ENCODE data around the gene CDKN2B. TPM values are rescaled to one million over a fixed set of nuclear protein-coding genes. Genes with fewer than 3 reads are reported as not detected.

CDKN2B gene
- total and polyA plus RNA-seq, 2 of the 4 experiments (the other 2 are of a cell fraction): 3.6 to 8.2 TPM

DNA sequence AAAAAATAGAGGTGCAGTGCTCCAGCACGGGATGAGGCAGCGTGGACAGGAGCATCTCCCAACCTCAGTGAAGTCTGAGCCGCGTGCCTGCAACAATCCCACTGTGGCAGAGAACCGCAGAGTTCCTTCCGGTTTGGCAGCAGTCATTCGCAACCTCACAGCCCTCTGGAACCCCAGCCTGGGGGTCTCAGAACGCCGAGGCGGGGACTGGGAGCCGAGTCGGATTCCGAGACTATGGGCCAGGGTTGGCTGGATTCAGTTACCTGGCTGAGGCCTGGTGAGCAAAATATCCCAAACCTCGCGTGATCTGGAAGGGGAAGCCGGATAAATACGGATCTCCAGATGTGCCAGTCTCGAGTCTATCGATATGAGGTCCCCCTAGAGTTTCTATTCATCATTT is 41.9 kb downstream of the CDKN2B start:
- intact Hi-C loops (cut with micrococcal nuclease) (loop anchor here (5.0 kb wide), 1 partner anchor 135 kb away; no protein-coding TSS in a partner anchor), in situ Hi-C loops (cut with MboI; ENCODE audit: low sequenced_read_pairs) (loop anchor here (10.0 kb wide), 1 partner anchor 152 kb away; no protein-coding TSS in a partner anchor), dilution Hi-C loops (cut with HindIII; ENCODE audit: low sequenced_read_pairs, unreplicated experiment) (no loop called here)
- H2AK5ac ChIP-seq (ENCODE audit: low read depth, low read length): no peak overlapping the region
- H2BK5ac ChIP-seq (ENCODE audit: low read depth, low read length, poor library complexity, severe bottlenecking): no peak overlapping the region
- H2AK9ac ChIP-seq (replicated peaks; ENCODE audit: low read depth, low read length, poor library complexity): no peak overlapping the region
- H3K56ac ChIP-seq (ENCODE audit: extremely low read depth, insufficient read depth, low read length): no peak overlapping the region
- 65% methylated on average over 6 of the region's 19 CpGs; no CpG with 5 or more reads in 1 of the 2 experiments for WGBS, 2 experiments (ENCODE audit: extremely low coverage in 2 of 2, insufficient read length in 1 of 2)
- peaks cover 4% of the 10 kb centered on the region for H3K4me1 ChIP-seq (ENCODE audit: control insufficient read depth, insufficient read depth, low read length)
- no peak for DNase-seq
- no peak for ATAC-seq (ENCODE audit: low read depth)
- H3K36me3 ChIP-seq (ENCODE audit: control insufficient read depth, insufficient read depth, low read length): peaks cover 11% of the 10 kb centered on the region; the same call in 1 of the 2 replicates
- H3K9me1 ChIP-seq (ENCODE audit: insufficient read depth, low read length): no peaks in the 10 kb centered on the region
- no peak overlapping the region for H3K4me3 ChIP-seq (ENCODE audit: insufficient read depth, low read depth, low read length)
- no peaks in the 10 kb centered on the region for H4K20me1 ChIP-seq (ENCODE audit: insufficient read depth, low read length)
- no peak overlapping the region for H3K9ac ChIP-seq (ENCODE audit: low read depth, low read length)
- TF ChIP-seq MXI1 (IDR thresholded peaks at IDR 0.05; ENCODE audit: borderline replicate concordance, low read depth, low read length) (no peak), CEBPB (IDR thresholded peaks at IDR 0.05; ENCODE audit: low read depth, low read length) (no peak), MAFK (IDR thresholded peaks at IDR 0.05; ENCODE audit: low read depth, low read length) (no peak), SMC3 (IDR thresholded peaks at IDR 0.05; ENCODE audit: low read depth, low read length) (no peak), RAD21 (IDR thresholded peaks at IDR 0.05; ENCODE audit: low read length) (no peak), BHLHE40 (IDR thresholded peaks at IDR 0.05; ENCODE audit: low read depth, low read length) (no peak), CHD1 (IDR thresholded peaks at IDR 0.05; ENCODE audit: low read depth, low read length) (no peak), POLR2A (IDR thresholded peaks at IDR 0.05; ENCODE audit: low read depth, low read length) (no peak), RFX5 (IDR thresholded peaks at IDR 0.05; ENCODE audit: low read depth, low read length) (no peak), NFE2L2 (IDR thresholded peaks at IDR 0.05; ENCODE audit: low read depth, low read length) (no peak), FOS (IDR thresholded peaks at IDR 0.05; ENCODE audit: low read depth, low read length) (no peak)
- TF ChIP-seq, protein P1, sequence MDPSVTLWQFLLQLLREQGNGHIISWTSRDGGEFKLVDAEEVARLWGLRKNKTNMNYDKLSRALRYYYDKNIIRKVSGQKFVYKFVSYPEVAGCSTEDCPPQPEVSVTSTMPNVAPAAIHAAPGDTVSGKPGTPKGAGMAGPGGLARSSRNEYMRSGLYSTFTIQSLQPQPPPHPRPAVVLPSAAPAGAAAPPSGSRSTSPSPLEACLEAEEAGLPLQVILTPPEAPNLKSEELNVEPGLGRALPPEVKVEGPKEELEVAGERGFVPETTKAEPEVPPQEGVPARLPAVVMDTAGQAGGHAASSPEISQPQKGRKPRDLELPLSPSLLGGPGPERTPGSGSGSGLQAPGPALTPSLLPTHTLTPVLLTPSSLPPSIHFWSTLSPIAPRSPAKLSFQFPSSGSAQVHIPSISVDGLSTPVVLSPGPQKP (IDR thresholded peaks at IDR 0.05; ENCODE audit: borderline replicate concordance, low read depth, low read length): no peak
- TF ChIP-seq, protein P2, sequence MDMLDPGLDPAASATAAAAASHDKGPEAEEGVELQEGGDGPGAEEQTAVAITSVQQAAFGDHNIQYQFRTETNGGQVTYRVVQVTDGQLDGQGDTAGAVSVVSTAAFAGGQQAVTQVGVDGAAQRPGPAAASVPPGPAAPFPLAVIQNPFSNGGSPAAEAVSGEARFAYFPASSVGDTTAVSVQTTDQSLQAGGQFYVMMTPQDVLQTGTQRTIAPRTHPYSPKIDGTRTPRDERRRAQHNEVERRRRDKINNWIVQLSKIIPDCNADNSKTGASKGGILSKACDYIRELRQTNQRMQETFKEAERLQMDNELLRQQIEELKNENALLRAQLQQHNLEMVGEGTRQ (IDR thresholded peaks at IDR 0.05; ENCODE audit: low read depth, low read length): no peak
- TF ChIP-seq, protein P3, sequence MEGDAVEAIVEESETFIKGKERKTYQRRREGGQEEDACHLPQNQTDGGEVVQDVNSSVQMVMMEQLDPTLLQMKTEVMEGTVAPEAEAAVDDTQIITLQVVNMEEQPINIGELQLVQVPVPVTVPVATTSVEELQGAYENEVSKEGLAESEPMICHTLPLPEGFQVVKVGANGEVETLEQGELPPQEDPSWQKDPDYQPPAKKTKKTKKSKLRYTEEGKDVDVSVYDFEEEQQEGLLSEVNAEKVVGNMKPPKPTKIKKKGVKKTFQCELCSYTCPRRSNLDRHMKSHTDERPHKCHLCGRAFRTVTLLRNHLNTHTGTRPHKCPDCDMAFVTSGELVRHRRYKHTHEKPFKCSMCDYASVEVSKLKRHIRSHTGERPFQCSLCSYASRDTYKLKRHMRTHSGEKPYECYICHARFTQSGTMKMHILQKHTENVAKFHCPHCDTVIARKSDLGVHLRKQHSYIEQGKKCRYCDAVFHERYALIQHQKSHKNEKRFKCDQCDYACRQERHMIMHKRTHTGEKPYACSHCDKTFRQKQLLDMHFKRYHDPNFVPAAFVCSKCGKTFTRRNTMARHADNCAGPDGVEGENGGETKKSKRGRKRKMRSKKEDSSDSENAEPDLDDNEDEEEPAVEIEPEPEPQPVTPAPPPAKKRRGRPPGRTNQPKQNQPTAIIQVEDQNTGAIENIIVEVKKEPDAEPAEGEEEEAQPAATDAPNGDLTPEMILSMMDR (conservative IDR thresholded peaks at IDR 0.05; ENCODE audit: low read depth, low read length): no peak
- H3K27me3 ChIP-seq (ENCODE audit: control insufficient read depth, insufficient read depth, low read length): peaks cover 45% of the 10 kb centered on the region
- H3K4me2 ChIP-seq (ENCODE audit: low read depth, low read length): no peak overlapping the region
- H3K9me3 ChIP-seq (ENCODE audit: control insufficient read depth, insufficient read depth, low read length): peaks cover 12% of the 10 kb centered on the region; the same call in 1 of the 2 replicates
- no peaks in the 10 kb centered on the region for H3K79me1 ChIP-seq (ENCODE audit: low read depth in 1 of 2, low read length in 2 of 2)
- H4K5ac ChIP-seq (ENCODE audit: low read depth, low read length): no peak overlapping the region
- no peak overlapping the region for H3K14ac ChIP-seq (replicated peaks; ENCODE audit: low read depth, low read length)
- H4K91ac ChIP-seq (ENCODE audit: insufficient read depth, low read depth, low read length): no peak overlapping the region
- H3K18ac ChIP-seq (ENCODE audit: low read depth, low read length): no peak overlapping the region
- ChIA-PET CTCF (no interaction called here), POLR2A (ENCODE audit: unreplicated experiment) (no interaction called here)
- H3K27ac ChIP-seq (ENCODE audit: insufficient read depth, low read length): no peak overlapping the region
- H2BK20ac ChIP-seq (ENCODE audit: low read depth, low read length): no peak overlapping the region
- H3K23ac ChIP-seq (ENCODE audit: low read depth, low read length): no peak overlapping the region
- no peak overlapping the region for H2BK15ac ChIP-seq (ENCODE audit: low read depth, low read length)
- no TSS peak for BruUV-seq (replicated peaks)
- H2AFZ ChIP-seq (replicated peaks; ENCODE audit: low read length, poor library complexity): no peak overlapping the region
- no peak overlapping the region for H2BK120ac ChIP-seq (ENCODE audit: low read depth, low read length)
- no peak overlapping the region for H3K4ac ChIP-seq (ENCODE audit: low read depth, low read length)
- H4K8ac ChIP-seq (ENCODE audit: low read depth in 2 of 2, low read length in 2 of 2): no peak overlapping the region

Measured in IMR-90 (cell line).